Karpas-422 (cell line): ENCODE measurements around the gene SSR1. TPM values are rescaled to one million over a fixed set of nuclear protein-coding genes. Genes with fewer than 3 reads are reported as not detected.
A peak's percentile ranks its signal among the peaks of the same experiment; 100 is the strongest.
"Not testable (repeated sequence)": the region's sequence is repeated elsewhere in the genome, so short reads cannot be mapped to it uniquely, and the experiment has no call there.

Experiments
- DNase-seq: peaks from one replicate; pipeline ENCODE4 v3.0.0-alpha.2; 2015
- H2AFZ ChIP-seq: fragments of 200-600 bp; sonication (generic); 2 replicates; pipeline ENCODE4 v1.6.1; 2014; ENCODE audit warnings: antibody characterized with exemption, low read length, mixed read lengths
- H3K27ac ChIP-seq: fragments of 200-600 bp; sonication (generic); 2 replicates; pipeline ENCODE4 v1.5.1; 2014; ENCODE audit warnings: mild to moderate bottlenecking, low read length, moderate library complexity
- H3K27me3 ChIP-seq: fragments of 200-600 bp; sonication (generic); 2 replicates; pipeline ENCODE4 v1.6.1; 2014; ENCODE audit warnings: low read length, mixed read lengths
- H3K36me3 ChIP-seq: fragments of 200-600 bp; sonication (generic); 2 replicates; pipeline ENCODE4 v1.6.1; 2014; ENCODE audit warnings: low read length, mixed read lengths; ENCODE audit not compliant: insufficient read depth
- H3K4me1 ChIP-seq: fragments of 200-600 bp; sonication (generic); 2 replicates; pipeline ENCODE4 v1.6.1; 2014; ENCODE audit warnings: mild to moderate bottlenecking, low read length, mixed read lengths
- H3K4me2 ChIP-seq: fragments of 200-600 bp; sonication (generic); 2 replicates; pipeline ENCODE4 v1.6.1; 2014; ENCODE audit warnings: low read length, low read depth, mild to moderate bottlenecking; ENCODE audit not compliant: poor library complexity, severe bottlenecking
- H3K4me3 ChIP-seq: fragments of 200-600 bp; sonication (generic); 2 replicates; pipeline ENCODE4 v1.5.1; 2014; ENCODE audit warnings: mild to moderate bottlenecking, antibody characterized with exemption, low read length, mixed read lengths
- H3K79me2 ChIP-seq: fragments of 200-600 bp; sonication (generic); 2 replicates; pipeline ENCODE4 v1.6.1; 2014; ENCODE audit warnings: mild to moderate bottlenecking, low read length, mixed read lengths
- H3K9ac ChIP-seq: fragments of 200-600 bp; sonication (generic); 2 replicates; pipeline ENCODE4 v1.6.0; 2014; ENCODE audit warnings: low read length
- H3K9me2 ChIP-seq: fragments of 200-600 bp; sonication (generic), shearing (Covaris generic); replicated peaks from 2 replicates; pipeline ENCODE4 v1.6.0; 2014; ENCODE audit warnings: mild to moderate bottlenecking, low read length, moderate library complexity; ENCODE audit not compliant: insufficient read depth
- H3K9me3 ChIP-seq: fragments of 300-700, 200-600 bp; sonication (generic); 2 replicates; pipeline ENCODE4 v1.6.1; 2014; ENCODE audit warnings: low read length, mixed read lengths
- H4K20me1 ChIP-seq: fragments of 200-600 bp; sonication (generic); 2 replicates; pipeline ENCODE4 v1.6.1; 2014; ENCODE audit warnings: mild to moderate bottlenecking, antibody characterized with exemption, low read length, low read depth; ENCODE audit not compliant: insufficient read depth
- total RNA-seq: library from RNA; depleted of rRNA; stranded (reverse); fragments of >200 nt; shearing (Covaris generic); gene quantifications from 2 replicates; pipeline ENCODE4 v1.2.3, GENCODE V29; 2014; ENCODE audit warnings: low replicate concordance; rRNA removed

The SSR1 gene
- 43.6 and 83.2 TPM in 2 replicates for total RNA-seq

DNA sequence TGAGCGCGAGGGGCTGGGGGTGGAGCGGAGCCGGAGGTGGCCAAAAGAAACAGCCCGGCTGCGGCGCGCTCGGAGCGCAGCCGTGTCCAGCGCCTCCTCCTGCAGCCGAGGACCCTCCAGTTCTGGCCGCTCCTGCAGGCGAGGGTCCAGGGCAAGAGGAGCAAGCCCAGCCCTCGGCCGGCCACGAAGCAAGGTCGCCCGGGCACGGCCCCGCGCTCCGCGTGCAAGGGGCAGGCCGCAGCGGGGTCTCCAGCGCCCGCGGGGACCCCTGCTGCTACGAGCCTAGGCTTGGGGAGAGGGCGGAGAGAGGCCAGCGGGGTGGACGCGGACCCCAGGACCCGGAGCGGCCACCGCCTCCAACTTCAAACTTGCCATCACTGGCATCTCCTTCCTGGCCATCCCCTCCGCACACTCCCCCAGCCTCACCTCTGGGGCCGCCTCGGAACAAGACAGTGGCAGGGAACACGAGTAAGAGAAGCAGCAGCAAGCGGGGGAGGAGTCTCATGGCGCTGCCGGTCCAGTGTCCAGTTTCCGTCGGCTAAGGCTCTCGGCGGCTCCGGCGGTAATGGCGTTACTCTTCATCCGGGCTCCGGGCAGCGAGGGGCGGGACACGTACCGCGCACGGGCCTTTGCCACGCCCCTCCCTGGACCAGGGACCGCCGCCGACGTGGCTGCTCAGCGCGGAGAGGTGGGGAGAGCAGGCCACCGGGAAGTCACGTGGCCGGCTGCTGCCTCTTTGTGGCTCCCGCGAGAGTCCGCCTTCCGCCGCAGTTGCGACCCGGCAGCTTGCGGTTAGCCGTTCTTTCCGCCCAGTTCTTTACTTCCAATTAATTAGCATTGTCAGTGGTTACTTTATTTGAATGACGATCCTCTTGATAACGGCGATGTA is at the start of gene SSR1:
SSR1 (minus strand) TSS at position 584 of the 889 bp plus-strand sequence; CDS start at position 505, 79 bp downstream.
- Histone ChIP-seq H3K27me3 (no peaks in the 10 kb centered on the region), H4K20me1 (peaks cover 9% of the 10 kb centered on the region; the same call in 1 of the 2 replicates), H2AFZ (peak within 1 kb of the TSS; percentile 81)

DNA sequence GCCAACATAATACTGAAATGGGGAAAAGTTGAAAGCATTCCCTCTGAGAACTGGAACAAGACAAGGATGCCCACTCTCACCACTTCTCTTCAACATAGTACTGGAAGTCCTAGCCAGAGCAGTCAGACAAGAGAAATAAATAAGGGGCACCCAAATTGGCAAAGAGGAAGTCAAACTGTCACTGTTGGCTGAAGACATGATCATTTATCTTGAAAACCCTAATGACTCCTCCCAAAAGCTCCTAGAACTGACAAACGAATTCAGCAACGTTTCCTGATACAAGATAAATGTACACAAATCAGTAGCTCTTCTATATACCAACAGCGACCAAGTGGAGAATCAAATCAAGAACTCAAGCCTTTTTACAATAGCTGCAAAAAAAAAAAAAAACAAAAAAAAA is 38.9 kb upstream of the SSR1 start:
- not testable (repeated sequence) for H4K20me1 ChIP-seq, H3K27me3 ChIP-seq, H3K79me2 ChIP-seq, H3K9ac ChIP-seq, H2AFZ ChIP-seq, H3K4me3 ChIP-seq, H3K4me1 ChIP-seq, DNase-seq, H3K9me2 ChIP-seq, H3K36me3 ChIP-seq, H3K27ac ChIP-seq, H3K9me3 ChIP-seq, H3K4me2 ChIP-seq

More for the DNA sequence above, at the start of gene SSR1:
- no peaks in the 10 kb centered on the region for H3K9me2 ChIP-seq
- peak; percentile 98 for DNase-seq
- peaks cover 52% of the 10 kb centered on the region for H3K79me2 ChIP-seq
- peaks cover 32% of the 10 kb centered on the region for H3K36me3 ChIP-seq
- no peaks in the 10 kb centered on the region for H3K9me3 ChIP-seq
- H3K4me3 ChIP-seq, result peak within 1 kb of the TSS; percentile 93
- H3K9ac ChIP-seq, result peak within 1 kb of the TSS; percentile 97
- peaks cover 21% of the 10 kb centered on the region for H3K4me1 ChIP-seq
- H3K27ac ChIP-seq, result peak within 1 kb of the TSS; percentile 63
- H3K4me2 ChIP-seq, result peak within 1 kb of the TSS; percentile 99

DNA sequence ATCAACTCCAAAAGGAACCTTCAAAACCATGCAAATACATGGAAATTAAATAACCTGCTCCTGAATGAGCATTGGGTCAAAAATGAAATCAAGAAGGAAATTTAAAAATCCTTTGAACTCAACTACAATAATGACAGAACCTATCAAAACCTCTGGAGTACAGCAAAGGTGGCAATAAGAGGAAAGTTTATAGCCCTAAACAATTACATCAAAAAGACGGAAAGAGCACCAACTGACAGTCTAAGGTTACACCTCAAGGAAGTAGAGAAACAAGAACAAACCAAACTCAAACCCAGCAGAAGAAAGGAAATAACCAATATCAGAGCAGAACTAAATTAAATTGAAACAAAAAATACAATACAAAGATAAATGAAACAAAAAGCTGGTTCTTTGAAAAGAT is 37.6 kb upstream of the SSR1 start:
- DNase-seq, H2AFZ ChIP-seq, H3K4me1 ChIP-seq, H3K27ac ChIP-seq, H3K4me3 ChIP-seq, H3K36me3 ChIP-seq, H3K9ac ChIP-seq, H3K79me2 ChIP-seq, H3K9me3 ChIP-seq, H3K27me3 ChIP-seq, H3K4me2 ChIP-seq, H4K20me1 ChIP-seq, H3K9me2 ChIP-seq: not testable (repeated sequence)

DNA sequence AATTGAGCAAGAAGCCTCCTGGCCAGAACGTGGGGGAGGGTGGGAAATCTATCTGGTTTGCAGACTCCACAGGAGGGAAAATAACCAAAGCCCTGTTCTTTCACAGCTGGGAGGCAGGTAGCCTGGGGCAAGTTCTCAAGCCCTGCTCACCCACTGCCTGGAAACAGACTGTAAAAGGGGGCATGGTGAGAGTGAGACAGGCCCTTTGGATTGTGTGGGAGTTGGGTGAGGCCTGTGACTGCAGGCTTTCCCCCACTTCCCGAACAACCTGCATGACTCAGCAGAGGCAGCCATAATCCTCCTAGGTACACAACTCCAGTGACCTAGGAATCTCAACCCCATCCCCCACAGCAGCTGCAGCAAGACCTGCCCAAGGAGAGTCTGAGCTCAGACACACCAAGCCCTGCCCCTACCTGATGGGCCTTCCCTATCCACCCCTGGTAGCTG is 34.6 kb upstream of the SSR1 start:
- not testable (repeated sequence) for H3K4me3 ChIP-seq, H3K9ac ChIP-seq, H3K27me3 ChIP-seq, H3K36me3 ChIP-seq, H3K4me2 ChIP-seq, H3K79me2 ChIP-seq, H3K27ac ChIP-seq, H3K9me2 ChIP-seq, H3K4me1 ChIP-seq, H2AFZ ChIP-seq, H3K9me3 ChIP-seq, DNase-seq, H4K20me1 ChIP-seq

DNA sequence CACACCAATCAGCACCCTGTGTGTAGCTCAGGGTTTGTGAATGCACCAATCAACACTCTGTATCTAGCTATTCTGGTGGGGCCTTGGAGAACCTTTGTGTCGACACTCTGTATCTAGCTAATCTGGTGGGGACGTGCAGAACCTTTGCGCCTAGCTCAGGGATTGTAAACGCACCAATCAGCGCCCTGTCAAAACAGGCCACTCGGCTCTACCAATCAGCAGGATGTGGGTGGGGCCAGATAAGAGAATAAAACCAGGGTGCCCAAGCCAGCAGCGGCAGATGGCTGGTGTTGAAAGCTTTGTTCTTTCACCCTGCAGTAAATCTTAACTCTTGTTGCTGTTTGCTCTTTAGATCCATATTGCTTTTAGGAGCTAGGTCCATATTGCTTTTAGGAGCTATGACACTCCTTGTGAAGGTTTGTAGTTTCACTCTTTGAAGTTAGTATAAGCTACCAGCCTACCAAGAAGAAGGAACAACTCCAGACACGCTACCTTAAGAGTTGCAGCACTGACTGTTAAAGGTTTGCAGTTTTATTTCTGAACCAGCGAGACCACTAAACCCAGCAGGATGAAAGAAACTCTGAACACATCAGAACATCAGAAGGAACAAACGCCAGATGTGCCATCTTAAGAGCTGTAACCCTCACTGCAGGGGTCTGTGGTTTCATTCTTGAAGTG is 31.9 kb upstream of the SSR1 start:
- not testable (repeated sequence) for H3K27me3 ChIP-seq, H3K27ac ChIP-seq, H3K9me3 ChIP-seq, H3K4me1 ChIP-seq, H4K20me1 ChIP-seq, H3K9me2 ChIP-seq, DNase-seq, H3K4me3 ChIP-seq, H3K4me2 ChIP-seq, H3K79me2 ChIP-seq, H2AFZ ChIP-seq, H3K9ac ChIP-seq, H3K36me3 ChIP-seq

DNA sequence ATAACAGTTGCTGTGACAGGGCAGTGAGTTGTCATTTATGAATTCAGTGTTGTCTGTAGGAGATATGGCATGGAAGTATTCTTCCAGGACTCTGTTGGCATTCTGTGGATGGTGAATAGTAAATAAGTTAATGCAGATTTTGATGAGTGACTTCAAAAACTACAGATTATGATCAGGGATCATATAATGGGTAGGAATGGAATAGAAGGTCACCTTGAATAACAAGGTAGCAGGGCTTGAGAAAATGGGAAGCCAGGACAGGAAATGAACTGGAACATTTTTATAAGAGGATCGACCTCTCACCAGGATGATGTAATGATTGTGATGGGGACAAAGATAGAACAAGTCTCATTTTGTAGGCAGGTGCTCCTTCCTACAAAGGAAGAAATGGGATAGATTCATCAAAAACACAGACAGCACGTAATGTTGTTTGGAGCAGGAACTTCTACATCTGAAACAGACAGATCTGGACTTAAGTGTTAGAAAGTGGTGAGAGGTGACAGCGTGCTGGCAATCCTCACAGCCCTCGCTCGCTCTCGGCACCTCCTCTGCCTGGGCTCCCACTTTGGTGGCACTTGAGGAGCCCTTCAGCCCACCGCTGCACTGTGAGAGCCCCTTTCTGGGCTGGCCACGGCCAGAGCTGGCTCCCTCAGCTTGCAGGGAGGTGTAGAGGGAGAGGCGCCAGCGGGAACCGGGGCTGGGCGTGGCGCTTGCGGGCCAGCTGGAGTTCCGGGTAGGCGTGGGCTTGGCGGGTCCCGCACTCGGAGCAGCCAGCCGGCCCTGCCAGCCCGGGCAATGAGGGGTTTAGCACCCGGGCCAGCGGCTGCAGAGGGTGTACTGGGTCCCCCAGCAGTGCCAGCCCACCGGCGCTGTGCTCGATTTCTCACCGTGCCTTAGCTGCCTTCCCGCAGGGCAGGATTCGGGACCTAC is 30.8 kb upstream of the SSR1 start:
- no peaks in the 10 kb centered on the region for H3K36me3 ChIP-seq
- H3K27ac ChIP-seq, result no peak overlapping the region
- no peak for DNase-seq
- H3K9ac ChIP-seq, result no peak overlapping the region
- no peaks in the 10 kb centered on the region for H4K20me1 ChIP-seq
- no peak overlapping the region for H2AFZ ChIP-seq
- H3K4me2 ChIP-seq, result no peak overlapping the region
- H3K9me2 ChIP-seq, result no peaks in the 10 kb centered on the region
- no peaks in the 10 kb centered on the region for H3K4me1 ChIP-seq
- H3K4me3 ChIP-seq, result no peak overlapping the region
- no peaks in the 10 kb centered on the region for H3K9me3 ChIP-seq
- H3K27me3 ChIP-seq, result no peaks in the 10 kb centered on the region
- H3K79me2 ChIP-seq, result no peaks in the 10 kb centered on the region

DNA sequence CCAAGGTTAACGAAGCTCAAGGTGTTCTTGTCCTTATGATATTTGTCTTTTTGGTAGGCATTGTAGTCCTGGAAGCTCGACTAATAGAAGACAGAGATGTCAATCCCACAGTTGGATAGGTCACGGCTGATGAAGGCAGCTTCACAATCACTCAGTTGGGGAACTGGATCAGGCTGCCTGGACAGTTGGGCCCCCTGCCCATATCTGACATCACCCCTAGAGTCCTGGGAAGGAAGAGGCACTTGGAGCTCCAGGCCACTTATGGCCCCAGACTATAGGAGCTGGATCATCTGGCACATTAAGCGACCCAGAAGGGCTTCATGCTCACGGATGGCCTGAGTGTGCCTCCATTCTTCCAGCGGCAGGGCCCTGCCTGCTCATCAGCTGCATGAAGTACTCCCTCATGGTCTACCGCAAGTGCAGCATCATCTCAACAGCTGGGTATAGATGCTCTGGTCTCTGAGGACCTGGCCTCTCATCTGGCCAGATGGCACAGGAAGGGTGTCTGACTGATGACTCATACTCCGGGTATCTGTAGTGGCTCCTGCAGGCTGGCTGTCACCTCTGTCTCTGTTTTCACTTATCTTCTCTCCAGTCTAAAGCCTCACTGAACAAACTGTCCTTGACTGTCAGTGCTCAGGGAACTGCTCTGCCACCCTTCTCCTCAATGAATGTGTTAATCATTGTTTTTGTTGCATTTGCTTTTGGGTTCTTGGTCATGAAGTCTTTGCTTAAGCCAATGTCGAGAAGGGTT is 29.2 kb upstream of the SSR1 start:
- Histone ChIP-seq H3K4me2 (no peak overlapping the region), H3K9ac (no peak overlapping the region), H3K27me3 (no peaks in the 10 kb centered on the region), H3K4me1 (no peaks in the 10 kb centered on the region), H3K4me3 (no peak overlapping the region), H3K79me2 (no peaks in the 10 kb centered on the region), H3K9me2 (no peaks in the 10 kb centered on the region), H4K20me1 (no peaks in the 10 kb centered on the region), H3K36me3 (no peaks in the 10 kb centered on the region), H3K27ac (no peak overlapping the region), H2AFZ (no peak overlapping the region), H3K9me3 (no peaks in the 10 kb centered on the region)
- DNase-seq, result no peak
